HG02642 (cell line): Measurements from ENCODE around the gene RNF144B.
A peak's percentile ranks its signal among the peaks of the same experiment; 100 is the strongest.
"Not testable (repeated sequence)": the region's sequence is repeated elsewhere in the genome, so short reads cannot be mapped to it uniquely, and the experiment has no call there.

Source experiments
- ATAC-seq: cut with Tn5 transposase; IDR thresholded peaks from one replicate; pipeline ENCODE4 v1.9.1; 2021; ENCODE audit warnings: mild to moderate bottlenecking; ENCODE audit not compliant: unreplicated experiment, poor library complexity

Gene RNF144B

DNA sequence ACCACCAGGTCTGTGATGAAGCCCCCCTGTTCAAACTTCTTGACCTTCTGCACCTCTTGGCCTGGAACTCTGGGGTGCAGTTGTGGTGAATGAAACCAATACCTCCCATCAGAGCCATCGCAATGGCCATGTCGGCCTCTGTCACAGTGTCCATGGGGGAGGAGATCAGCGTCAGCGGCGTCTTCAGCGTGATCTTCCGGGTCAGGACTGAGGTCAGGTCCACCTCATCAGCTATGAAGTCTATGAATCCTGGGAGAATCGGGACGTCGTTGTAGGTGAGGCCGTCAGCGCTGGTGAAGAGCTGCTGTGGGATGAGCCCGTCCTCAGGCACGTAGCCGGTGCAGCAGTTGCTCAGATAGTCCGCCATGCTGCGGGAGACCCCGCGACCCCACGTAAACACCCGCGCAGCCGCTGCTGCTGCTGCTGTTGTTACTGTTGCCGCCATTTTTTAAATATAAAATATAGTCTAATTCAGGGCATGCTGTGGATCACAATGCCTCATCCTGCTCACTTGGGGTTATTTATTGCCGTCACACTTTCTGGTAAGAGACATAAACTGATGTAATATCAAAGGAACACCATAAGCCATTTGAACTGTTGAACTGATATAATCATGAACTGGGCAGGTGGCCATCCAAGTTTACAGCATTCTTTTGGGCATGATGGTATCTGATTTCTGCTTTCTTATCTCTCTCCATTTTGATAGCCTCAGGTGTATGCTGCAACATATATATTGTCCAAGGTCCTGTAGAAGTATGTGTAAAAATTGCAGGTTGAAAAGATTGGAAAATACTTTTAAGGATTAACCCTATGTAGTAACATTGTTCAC lies 18.7 kb upstream of the RNF144B start:
- ATAC-seq: no peak

GRCh38 chr6:18371010-18371409 lies 16.1 kb upstream of the RNF144B start:
- ATAC-seq: no peak

DNA sequence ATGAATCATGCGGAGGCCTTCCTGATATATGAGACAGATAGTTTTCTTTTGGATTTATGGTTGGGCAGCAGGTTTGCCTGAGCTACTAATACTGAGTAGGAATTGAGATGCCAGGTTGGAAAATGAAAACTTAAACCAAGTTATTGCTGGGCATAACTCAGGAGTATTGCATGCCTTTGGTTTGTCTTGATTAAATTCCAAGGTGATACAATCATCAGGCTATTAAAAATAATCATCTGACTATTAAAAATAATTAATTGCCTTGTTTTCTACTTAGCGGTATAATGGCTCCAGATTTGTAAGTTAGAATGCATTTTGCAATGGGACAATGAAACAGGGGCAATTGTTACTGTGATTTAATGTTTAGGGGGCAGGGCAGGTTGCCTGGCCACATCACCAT lies 15.5 kb upstream of the RNF144B start:
- no peak for ATAC-seq

- ATAC-seq: no peak
These were observed 6.9 kb upstream of the RNF144B start for GRCh38 chr6:18380158-18380836.

DNA sequence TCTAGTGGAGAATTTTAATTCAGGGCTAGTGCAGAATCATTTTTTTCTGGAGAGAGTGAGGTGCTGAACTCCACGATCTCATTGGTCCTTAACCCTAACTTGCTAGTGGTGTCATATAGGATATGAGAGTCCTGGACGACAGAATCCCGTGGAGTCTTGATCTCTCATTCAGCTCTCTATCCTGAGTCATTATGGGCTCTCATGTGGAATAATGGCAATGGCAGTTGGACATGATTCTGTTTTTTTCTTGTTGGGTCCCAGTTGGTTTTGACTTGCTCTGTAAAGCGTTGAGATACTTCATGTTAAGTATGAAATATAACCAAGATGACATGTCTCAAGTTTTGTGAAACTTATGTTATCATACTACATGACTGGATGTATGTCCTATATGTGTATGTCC lies 6.3 kb upstream of the RNF144B start:
- ATAC-seq: no peak

DNA sequence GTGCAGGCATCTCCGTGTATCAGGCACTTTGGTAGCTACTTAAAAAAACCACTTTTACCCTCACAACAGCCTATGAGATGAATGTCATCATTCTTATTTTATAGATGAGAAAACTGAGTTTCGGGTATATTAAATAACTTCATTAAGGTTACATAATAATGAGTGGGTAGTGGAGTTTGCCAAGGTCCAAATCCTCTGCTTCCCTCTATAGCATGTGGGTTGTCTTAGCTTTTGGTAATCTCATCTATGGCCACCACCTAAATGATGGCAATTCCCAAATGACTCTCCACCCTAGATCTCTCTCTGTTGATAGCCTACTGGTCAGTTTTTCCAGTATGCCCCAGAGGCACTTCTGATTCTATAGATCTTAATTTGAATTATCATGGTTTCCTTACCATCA lies 3.7 kb upstream of the RNF144B start:
- ATAC-seq: no peak

- no peak for ATAC-seq
These were observed 2.5 kb upstream of the RNF144B start for GRCh38 chr6:18384621-18385020.

DNA sequence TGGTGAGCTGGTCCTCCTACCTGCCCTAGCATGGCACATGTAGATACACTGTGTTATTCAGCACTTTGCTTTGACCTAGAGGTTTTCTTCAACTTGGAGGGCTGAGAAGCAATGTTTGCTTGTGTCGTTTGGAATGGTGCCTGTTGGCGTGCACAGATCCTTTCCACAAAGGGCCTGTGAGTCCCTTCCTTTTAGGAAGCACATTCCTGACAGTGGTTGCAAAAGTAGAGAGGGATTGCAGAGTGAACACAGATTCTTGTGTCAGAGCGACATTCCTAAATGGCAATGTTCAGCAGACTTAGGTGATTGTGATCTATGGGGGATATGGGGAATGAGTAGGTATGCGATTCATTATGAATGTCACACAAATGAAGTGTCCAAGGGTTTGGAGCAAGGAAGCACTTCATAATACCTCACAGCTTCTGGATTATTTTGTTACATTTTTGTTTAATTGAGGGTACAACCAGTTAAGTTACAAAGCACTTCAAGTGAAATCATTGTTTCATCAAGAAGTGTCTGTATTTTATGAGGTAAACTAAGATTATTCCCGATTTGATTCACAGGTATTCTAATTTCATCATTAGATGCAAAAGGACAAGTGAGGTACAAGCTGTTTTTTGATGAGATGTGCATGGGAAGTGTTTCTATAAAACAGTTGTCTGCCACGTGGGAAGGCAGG lies 713 bp upstream of the RNF144B start:
- no peak for ATAC-seq

GRCh38 chr6:18388271-18388670 lies 1.1 kb downstream of the RNF144B start:
- no peak for ATAC-seq

- ATAC-seq: no peak
These were observed 1.8 kb downstream of the RNF144B start for GRCh38 chr6:18388942-18389341.

DNA sequence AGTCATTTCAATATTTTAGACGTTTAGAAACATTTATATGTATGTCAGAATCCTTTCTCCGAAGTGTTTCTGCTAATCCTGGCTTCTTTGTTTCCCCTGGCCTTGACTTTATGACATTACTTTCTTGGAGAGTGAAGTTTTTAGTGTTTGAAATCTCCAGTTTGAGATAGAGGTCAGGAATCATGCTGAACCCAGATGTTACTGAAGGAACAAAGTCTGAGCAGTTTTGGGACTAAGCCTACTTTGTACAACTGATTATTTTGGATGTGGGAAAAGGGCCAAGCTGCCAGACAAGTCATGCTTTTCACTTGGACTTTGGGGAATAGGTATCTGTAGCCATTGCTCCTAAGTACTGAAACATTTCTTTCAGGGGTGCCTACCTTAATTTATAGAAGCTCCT lies 2.3 kb downstream of the RNF144B start:
- ATAC-seq: no peak

- no peak for ATAC-seq
These were observed 3.3 kb downstream of the RNF144B start for GRCh38 chr6:18390476-18390875.

GRCh38 chr6:18391023-18391422 lies 3.9 kb downstream of the RNF144B start:
- ATAC-seq: no peak

- ATAC-seq: no peak
These were observed 5.3 kb downstream of the RNF144B start for GRCh38 chr6:18392346-18392877.

DNA sequence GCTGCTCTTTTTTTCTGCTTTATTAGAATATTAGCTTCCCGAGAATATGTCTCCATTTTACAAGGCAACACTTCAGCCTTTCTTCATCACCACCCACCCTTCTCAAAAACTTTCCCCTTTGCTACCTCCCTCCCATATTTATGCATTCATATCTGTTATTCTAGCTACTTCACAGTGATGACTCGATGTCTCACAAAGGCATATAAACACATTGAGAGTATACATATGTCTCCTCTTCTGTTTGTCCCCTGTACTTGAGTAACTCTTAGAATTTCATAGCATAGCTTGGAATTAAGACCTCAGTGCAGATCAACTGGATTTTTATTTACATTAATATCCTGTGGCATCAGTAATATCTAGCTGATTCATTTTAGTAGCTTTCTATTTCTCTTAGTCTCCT lies 6.5 kb downstream of the RNF144B start:
- no peak for ATAC-seq

DNA sequence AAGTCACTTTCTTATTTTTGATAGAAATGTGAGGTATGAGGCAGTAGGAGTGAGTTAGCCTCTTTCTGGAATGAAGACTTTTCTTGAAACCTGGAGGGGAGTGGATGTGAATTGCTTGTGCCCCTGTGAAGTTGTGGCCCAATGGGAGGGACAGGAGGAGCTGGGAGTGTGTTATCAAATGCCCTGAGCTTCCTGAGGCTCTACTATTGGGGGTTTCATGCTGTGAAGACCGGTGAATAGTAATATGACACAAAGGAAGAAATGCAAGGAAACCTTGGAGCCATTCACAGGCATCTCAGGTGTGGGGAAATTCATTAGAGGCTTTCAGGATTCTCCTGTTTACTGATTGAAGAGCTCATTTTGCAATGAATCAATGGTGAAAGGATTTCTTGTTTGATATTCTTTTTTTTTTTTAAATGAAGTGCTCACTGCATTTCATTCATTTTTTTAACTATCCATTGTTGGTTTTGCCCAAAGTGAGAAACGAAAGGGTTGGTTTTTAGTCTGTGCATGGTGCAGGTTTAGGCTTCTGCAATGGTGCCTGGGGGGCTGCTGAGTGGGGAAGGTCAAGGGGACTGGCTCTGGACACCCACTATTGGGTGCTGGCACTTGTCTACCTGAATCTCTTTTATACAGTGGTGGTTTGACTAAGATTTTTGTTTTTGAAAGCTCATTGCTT lies 8.2 kb downstream of the RNF144B start:
- no peak for ATAC-seq

DNA sequence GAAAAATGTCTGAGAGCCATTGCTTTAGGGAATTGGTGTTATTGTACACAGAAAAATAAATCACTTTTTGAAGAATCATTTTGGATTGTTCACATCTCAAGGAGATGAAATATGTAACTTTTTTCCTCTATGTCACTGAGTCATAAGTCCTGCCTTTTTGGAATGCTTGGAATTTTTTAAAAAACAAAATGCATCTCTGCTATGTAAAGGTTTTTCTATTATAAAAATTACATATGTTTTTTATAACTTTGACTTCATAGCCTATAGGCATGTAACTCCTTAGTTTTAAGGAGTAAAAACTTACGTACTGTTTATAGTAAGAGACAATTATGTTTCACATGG lies 8.7 kb downstream of the RNF144B start:
- no peak for ATAC-seq

DNA sequence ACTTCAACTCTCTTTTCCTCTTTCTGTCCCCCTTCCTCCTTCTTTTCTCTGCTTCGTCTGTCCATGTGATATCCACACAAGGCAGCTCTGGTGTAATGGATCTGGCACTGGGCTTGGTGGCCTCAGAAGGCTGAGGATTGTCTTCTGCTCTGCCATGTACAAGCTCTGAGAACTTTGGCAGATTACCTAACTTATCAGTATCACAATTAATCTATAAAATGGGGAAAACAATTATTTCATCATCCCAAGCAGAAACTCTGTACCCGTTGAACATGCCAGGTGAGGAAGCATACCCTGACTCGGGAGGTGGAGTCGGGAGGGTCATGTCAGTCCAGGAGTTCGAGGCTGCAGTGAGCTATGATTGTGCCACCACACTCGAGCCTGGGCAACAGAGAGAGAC lies 10.6 kb downstream of the RNF144B start:
- no peak for ATAC-seq

DNA sequence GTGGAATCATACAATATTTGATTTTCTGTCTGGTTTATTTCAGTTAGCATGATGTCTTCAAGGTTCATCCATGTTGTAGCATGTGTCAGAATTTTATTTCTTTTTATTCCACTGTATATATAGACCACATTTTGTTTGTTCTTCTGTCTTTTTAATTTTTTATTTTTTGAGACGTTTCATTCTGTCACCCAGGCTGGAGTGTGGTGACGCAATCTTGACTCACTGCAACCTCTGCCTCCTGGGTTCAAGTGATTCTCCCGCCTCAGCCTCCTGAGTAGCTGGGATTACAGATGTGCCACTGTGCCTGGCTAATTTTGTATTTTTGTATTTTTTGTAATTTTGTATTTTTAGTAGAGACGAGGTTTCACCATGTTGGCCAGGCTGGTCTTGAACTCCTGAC lies 11.1 kb downstream of the RNF144B start:
- not testable (repeated sequence) for ATAC-seq

DNA sequence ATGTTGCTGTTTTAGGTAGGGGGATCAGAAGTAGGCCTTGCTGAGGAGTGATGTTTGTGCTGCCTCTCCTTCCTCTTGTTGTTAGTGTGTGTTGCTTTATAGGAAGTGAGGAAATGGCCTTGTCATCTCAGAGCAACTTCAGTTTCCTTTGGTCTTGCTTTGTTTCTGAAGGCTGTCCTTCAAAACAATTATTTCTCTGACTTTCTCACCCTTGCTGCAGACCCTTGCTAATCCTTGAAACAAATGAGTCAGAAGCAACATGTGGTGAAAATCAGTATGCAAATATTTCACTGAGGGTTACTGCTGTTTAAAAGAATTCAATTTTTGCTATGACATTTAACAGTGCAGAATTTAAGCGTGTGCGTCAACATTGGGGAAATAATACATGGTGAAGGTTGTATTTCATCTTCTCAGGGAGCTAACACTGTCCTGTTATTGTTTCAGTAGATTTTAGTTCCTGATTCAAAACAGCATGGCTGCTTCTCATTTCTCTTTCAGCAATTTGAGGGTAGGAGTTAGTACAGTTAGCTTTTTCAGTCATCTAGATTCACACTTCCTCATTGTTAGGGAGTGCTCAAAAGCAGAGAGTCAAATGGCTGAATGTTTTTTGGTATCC lies 13.8 kb downstream of the RNF144B start:
- ATAC-seq: peak; percentile 87
